Ishikawa (cell line): Measurements from ENCODE around the gene PTPRN2.

Experiments used
- CEBPB ChIP-seq: IDR thresholded peaks from 2 replicates; pipeline ENCODE4 v1.6.1; 2012
- CREB1 ChIP-seq: IDR thresholded peaks from 2 replicates; pipeline ENCODE4 v1.6.1; 2012; ENCODE audit warnings: low read depth
- EGR1 ChIP-seq: IDR thresholded peaks from 2 replicates; pipeline ENCODE4 v1.6.1; 2012
- EP300 ChIP-seq: IDR thresholded peaks from 2 replicates; pipeline ENCODE4 v1.6.1; 2012; ENCODE audit warnings: borderline replicate concordance
- FOXM1 ChIP-seq: IDR thresholded peaks from 2 replicates; pipeline ENCODE4 v1.6.1; 2012; ENCODE audit warnings: low read depth, borderline replicate concordance
- MAX ChIP-seq: IDR thresholded peaks from 2 replicates; pipeline ENCODE4 v1.6.1; 2012
- NFIC ChIP-seq: IDR thresholded peaks from 2 replicates; pipeline ENCODE4 v1.6.1; 2012
- RAD21 ChIP-seq: IDR thresholded peaks from 2 replicates; pipeline ENCODE4 v1.6.1; 2012; ENCODE audit warnings: low read depth
- REST ChIP-seq: IDR thresholded peaks from 2 replicates; pipeline ENCODE4 v1.6.1; 2012; ENCODE audit warnings: low read depth, mild to moderate bottlenecking
- TAF1 ChIP-seq: IDR thresholded peaks from 2 replicates; pipeline ENCODE4 v1.6.1; 2012; ENCODE audit warnings: low read depth, mild to moderate bottlenecking
- TCF12 ChIP-seq: IDR thresholded peaks from 2 replicates; pipeline ENCODE4 v1.6.1; 2012; ENCODE audit warnings: low read depth
- TEAD4 ChIP-seq: IDR thresholded peaks from 2 replicates; pipeline ENCODE4 v1.6.1; 2012
- USF1 ChIP-seq: IDR thresholded peaks from 2 replicates; pipeline ENCODE4 v1.6.1; 2012
- YY1 ChIP-seq: IDR thresholded peaks from 2 replicates; pipeline ENCODE4 v1.6.1; 2012; ENCODE audit warnings: low read depth
- ZBTB7A ChIP-seq: IDR thresholded peaks from 2 replicates; pipeline ENCODE4 v1.6.1; 2012; ENCODE audit warnings: low read depth

The PTPRN2 gene

GRCh38 chr7:157561816-157562410 is 1025.7 kb downstream of the PTPRN2 start:
- TF ChIP-seq REST: no peak
- TF ChIP-seq CEBPB: no peak
- no peak for TF ChIP-seq RAD21
- no peak for TF ChIP-seq USF1
- no peak for TF ChIP-seq ZBTB7A
- no peak for TF ChIP-seq NFIC
- no peak for TF ChIP-seq CREB1
- TF ChIP-seq MAX: no peak
- no peak for TF ChIP-seq TCF12
- no peak for TF ChIP-seq EGR1
- TF ChIP-seq TEAD4: no peak
- TF ChIP-seq FOXM1: no peak

GRCh38 chr7:157561523-157561785 is 1026.2 kb downstream of the PTPRN2 start:
- TF ChIP-seq MAX (no peak), TEAD4 (no peak), NFIC (no peak), ZBTB7A (no peak), CEBPB (no peak), EGR1 (no peak), YY1 (no peak), USF1 (no peak), RAD21 (no peak), CREB1 (no peak), TCF12 (no peak), FOXM1 (no peak), EP300 (no peak), REST (no peak), TAF1 (no peak)

- no peak for TF ChIP-seq TEAD4
These were observed 1026.7 kb downstream of the PTPRN2 start for GRCh38 chr7:157560710-157561522.

- TF ChIP-seq RAD21: no peak
- TF ChIP-seq USF1: no peak
- no peak for TF ChIP-seq YY1
- no peak for TF ChIP-seq NFIC
- no peak for TF ChIP-seq EP300
- TF ChIP-seq TAF1: no peak
- no peak for TF ChIP-seq TEAD4
These were observed 1027.4 kb downstream of the PTPRN2 start for GRCh38 chr7:157560258-157560654.

GRCh38 chr7:157559596-157560257 is 1027.9 kb downstream of the PTPRN2 start:
- TF ChIP-seq REST (no peak), TEAD4 (no peak), YY1 (no peak), EP300 (no peak), ZBTB7A (no peak), NFIC (no peak), USF1 (no peak), CREB1 (no peak), CEBPB (no peak), EGR1 (no peak), RAD21 (no peak), TCF12 (no peak), MAX (no peak), TAF1 (no peak), FOXM1 (no peak)
